T-cell (primary cell): ENCODE data around the gene NGDN. TPM values are rescaled to one million over a fixed set of nuclear protein-coding genes. Genes with fewer than 3 reads are reported as not detected.

Source experiments
- ATAC-seq, 4 experiments: fragments of 200-7000 bp in 3 of 4; fragments of 150-1000 bp in 1 of 4; cut with Tn5 transposase; replicated peaks in 1 of 4; 1 replicate in 3 of 4; 2 replicates in 1 of 4; pipeline ENCODE4 v1.10.0; 2021; ENCODE audit warnings: moderate library complexity in 3 of 4, mild to moderate bottlenecking in 2 of 4, moderate number of reproducible peaks in 1 of 4
- CTCF ChIA-PET, 2 donors: fragments of 300-600 bp; sonication (Branson Sonifier 250); formaldehyde crosslinking; loops; one replicate each; lab custom pipeline; 2022; ENCODE audit warnings: antibody characterized with exemption in 2 of 2; lab: Charles Lee
- POLR2A ChIA-PET, 2 donors: fragments of 300-600 bp; sonication (Branson Sonifier 250); formaldehyde crosslinking; loops; one replicate each; lab custom pipeline; 2022; ENCODE audit warnings: antibody characterized with exemption in 2 of 2; lab: Charles Lee
- DNase-seq, 35 experiments: peaks; one replicate each; pipeline versions ENCODE4 v3.0.0 to v3.0.0-alpha.2; 2013 to 2023
- H3K27ac ChIP-seq: one replicate; pipeline ENCODE4 v1.5.1; 2013; ENCODE audit warnings: low read length
- H3K27me3 ChIP-seq, 2 experiments: replicated peaks in 1 of 2; 1 replicate in 1 of 2; 2 replicates in 1 of 2; pipeline versions ENCODE4 v1.6.1 to v1.7.0; 2013; ENCODE audit warnings: low read length in 1 of 2, mixed read lengths in 1 of 2; ENCODE audit not compliant: control insufficient read depth in 2 of 2, insufficient read depth in 2 of 2; ENCODE audit errors: extremely low read depth in 1 of 2
- H3K36me3 ChIP-seq, 2 donors: 1 replicate in 1 of 2; 2 replicates in 1 of 2; pipeline versions ENCODE4 v1.6.1 to v1.7.0; 2013; ENCODE audit warnings: low read length in 1 of 2; ENCODE audit not compliant: control insufficient read depth in 2 of 2, insufficient read depth in 1 of 2; ENCODE audit errors: extremely low read depth in 1 of 2
- H3K4me1 ChIP-seq, 2 experiments: 1 replicate in 1 of 2; 2 replicates in 1 of 2; pipeline versions ENCODE4 v1.6.1 to v1.7.0; 2013; ENCODE audit warnings: low read length in 2 of 2, mixed read lengths in 1 of 2; ENCODE audit not compliant: insufficient read depth in 2 of 2, control insufficient read depth in 1 of 2; ENCODE audit errors: extremely low read depth in 1 of 2
- H3K4me3 ChIP-seq, 2 donors: 1 replicate in 1 of 2; 2 replicates in 1 of 2; pipeline versions ENCODE4 v1.5.1 to v1.7.0; 2013; ENCODE audit warnings: mild to moderate bottlenecking in 2 of 2, low read length in 1 of 2, moderate library complexity in 1 of 2; ENCODE audit not compliant: control insufficient read depth in 1 of 2; ENCODE audit errors: extremely low read depth in 1 of 2
- H3K9me3 ChIP-seq: 2 replicates; pipeline ENCODE4 v1.7.0; 2013
- H3K27ac Mint-ChIP-seq, 2 donors: one replicate each; pipeline ENCODE4 v1.8.0; 2020 to 2021; ENCODE audit warnings: mild to moderate bottlenecking in 2 of 2, mixed read lengths in 2 of 2
- H3K27me3 Mint-ChIP-seq, 2 donors: one replicate each; pipeline ENCODE4 v1.8.0; 2021 to 2022; ENCODE audit warnings: mixed read lengths in 2 of 2
- H3K36me3 Mint-ChIP-seq: one replicate; pipeline ENCODE4 v1.8.0; 2021; ENCODE audit warnings: mixed read lengths
- H3K4me1 Mint-ChIP-seq, 3 donors: one replicate each; pipeline ENCODE4 v1.8.0; 2020 to 2022; ENCODE audit warnings: mixed read lengths in 3 of 3, mild to moderate bottlenecking in 1 of 3
- H3K4me3 Mint-ChIP-seq, 3 donors: one replicate each; pipeline ENCODE4 v1.8.0; 2020 to 2022; ENCODE audit warnings: mild to moderate bottlenecking in 3 of 3, mixed read lengths in 3 of 3, moderate library complexity in 3 of 3
- H3K9me3 Mint-ChIP-seq, 3 donors: one replicate each; pipeline ENCODE4 v1.8.0; 2020 to 2022; ENCODE audit warnings: mixed read lengths in 3 of 3
- WGBS: methylation state at CpG from one replicate; pipeline ENCODE4 v1.1.5; 2013; ENCODE audit warnings: missing lambda C conversion rate; ENCODE audit not compliant: insufficient coverage; 5-methylcytosine and 5-hydroxymethylcytosine counted together
- total RNA-seq, 35 experiments: library from RNA in 6 of 35; stranded (reverse) in 6 of 35; fragments of 120-200 nt in 1 of 35; gene quantifications; one replicate each; pipeline versions ENCODE4 v1.2.1 to v1.2.4 and lab custom pipeline; 2013 to 2026

The NGDN gene
- total RNA-seq, 5 donors from 2014 or later (not counting 1 experiment from before 2014, with no cell fraction given) = 56.5 to 121 (median 63.7) TPM

DNA sequence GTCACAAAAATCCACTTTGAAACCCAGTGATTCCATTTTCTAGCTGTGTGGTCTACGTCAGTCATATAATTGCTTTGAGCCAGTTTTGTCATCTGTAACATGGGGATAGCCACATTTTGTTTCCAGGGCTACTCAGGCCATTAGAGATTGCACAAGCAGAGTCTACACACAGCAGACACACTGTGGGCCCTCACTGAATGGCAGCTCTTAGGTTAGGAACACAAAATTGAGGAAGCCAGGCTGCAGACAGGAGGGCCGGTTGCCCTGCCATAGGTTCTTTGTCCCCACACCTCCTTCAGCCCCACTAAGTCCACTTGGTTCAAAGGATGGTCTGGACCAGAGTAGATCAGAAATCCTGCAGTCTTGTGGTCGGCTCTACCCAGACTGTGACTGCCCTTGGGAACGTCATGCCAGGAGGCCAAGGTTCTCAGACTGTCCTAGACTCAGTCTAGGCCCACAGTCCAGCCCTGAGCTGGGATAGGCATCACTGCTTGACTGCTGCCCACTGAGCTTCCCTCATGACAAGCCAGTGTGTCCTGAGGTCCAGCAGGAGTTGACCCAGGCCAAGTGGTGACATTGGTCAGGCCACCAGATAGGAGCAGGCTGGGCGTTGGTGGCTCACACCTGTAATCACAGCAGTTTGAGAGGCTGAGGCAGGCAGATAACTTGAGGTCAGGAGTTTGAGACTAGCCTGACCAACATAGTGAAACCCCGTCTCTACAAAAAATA is 30.2 kb upstream of the NGDN start:
- H3K4me3 Mint-ChIP-seq = no peak overlapping the region
- H3K9me3 Mint-ChIP-seq = no peaks in the 10 kb centered on the region
- Histone ChIP-seq H3K4me3 (no peak overlapping the region), H3K9me3 (no peaks in the 10 kb centered on the region), H3K27me3 (peaks cover 0 to 17% of the 10 kb centered on the region in 2 experiments), H3K36me3 (no peaks in the 10 kb centered on the region), H3K27ac (no peak overlapping the region), H3K4me1 (no peaks in the 10 kb centered on the region)
- CTCF ChIA-PET = interaction anchor here in 1 of 2 donors (0.6 kb wide), 1 partner anchor 245 kb away, joined by 4 read pairs; no protein-coding TSS in a partner anchor
- WGBS = 85% methylated on average over 6 of the region's 6 CpGs
- DNase-seq (no peak), ATAC-seq (no peak)
- H3K27me3 Mint-ChIP-seq = peaks cover 15 to 21% of the 10 kb centered on the region in 2 donors
- H3K27ac Mint-ChIP-seq = no peak overlapping the region
- POLR2A ChIA-PET = no interaction called here
- no peaks in the 10 kb centered on the region for H3K4me1 Mint-ChIP-seq
- H3K36me3 Mint-ChIP-seq = no peaks in the 10 kb centered on the region

DNA sequence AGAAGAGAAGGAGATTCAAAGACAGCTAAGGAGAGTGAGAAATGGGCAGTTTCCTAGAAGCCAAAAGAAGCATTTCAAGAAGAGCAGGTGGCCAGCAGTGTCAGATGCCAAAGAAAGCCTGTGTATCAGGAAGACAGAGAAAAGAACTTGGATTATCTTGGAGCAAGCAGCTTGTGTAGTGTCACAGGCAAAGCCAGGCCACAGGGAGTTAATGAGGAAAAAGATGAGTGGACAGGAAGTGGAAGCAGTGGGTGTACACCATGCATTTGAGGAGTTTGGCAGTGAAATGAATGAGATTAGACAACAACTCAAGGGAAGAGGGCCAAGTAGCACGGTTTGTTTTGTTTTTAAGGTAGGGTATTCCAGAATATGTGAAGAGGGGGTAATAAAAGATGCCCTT is 28.4 kb upstream of the NGDN start:
- 83% methylated on average over 1 of the region's 1 CpG for WGBS

DNA sequence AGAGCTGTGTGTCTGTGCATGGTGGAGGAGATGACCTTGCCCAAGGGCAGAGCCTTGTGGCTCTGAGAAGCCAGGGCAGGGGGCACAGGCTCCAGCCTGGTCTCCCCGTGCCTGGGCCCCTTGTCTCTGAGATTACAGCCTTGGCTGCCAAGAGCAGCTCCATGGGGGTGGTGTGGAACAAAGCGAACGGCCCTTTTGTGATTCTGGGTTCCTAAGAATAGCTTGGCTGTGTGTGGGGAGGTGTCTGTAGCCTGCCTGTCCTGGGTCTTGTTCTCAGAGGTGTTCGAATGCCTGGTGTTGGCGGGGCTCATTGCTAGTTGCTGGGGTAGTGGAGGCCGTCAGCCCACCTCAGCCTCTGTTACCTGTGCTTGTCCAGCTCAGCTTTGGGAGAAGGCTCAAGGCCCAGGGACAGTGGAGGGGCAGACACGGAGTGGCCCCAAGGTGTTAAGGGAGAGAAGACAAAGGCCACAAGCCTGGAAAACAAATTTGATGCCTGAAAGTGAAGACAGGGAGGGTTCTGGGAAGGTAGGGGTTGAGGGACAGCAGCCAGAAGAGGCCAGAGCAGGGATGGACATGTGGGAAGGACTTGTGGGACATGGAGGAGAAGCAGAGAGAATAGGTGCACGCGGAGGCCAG is 26.7 kb upstream of the NGDN start:
- no peaks in the 10 kb centered on the region for H3K36me3 ChIP-seq
- H3K4me1 ChIP-seq = no peaks in the 10 kb centered on the region
- H3K4me3 ChIP-seq = no peak overlapping the region
- no peaks in the 10 kb centered on the region for H3K9me3 ChIP-seq
- 77% methylated on average over 9 of the region's 9 CpGs for WGBS
- H3K27ac Mint-ChIP-seq = no peak overlapping the region
- peaks cover 0 to 2% (median 0%) of the 10 kb centered on the region in 3 donors for H3K4me1 Mint-ChIP-seq
- H3K4me3 Mint-ChIP-seq = no peak overlapping the region
- peaks cover 0 to 12% of the 10 kb centered on the region in 2 experiments for H3K27me3 ChIP-seq
- H3K27ac ChIP-seq = no peak overlapping the region
- ATAC-seq (no peak), DNase-seq (no peak)
- ChIA-PET POLR2A (no interaction called here), CTCF (no interaction called here)
- H3K9me3 Mint-ChIP-seq = no peaks in the 10 kb centered on the region
- H3K36me3 Mint-ChIP-seq = no peaks in the 10 kb centered on the region
- H3K27me3 Mint-ChIP-seq = peaks cover 15 to 18% of the 10 kb centered on the region in 2 donors

More for the DNA sequence above, 28.4 kb upstream of the NGDN start:
- Histone ChIP-seq H3K36me3 (no peaks in the 10 kb centered on the region), H3K4me3 (no peak overlapping the region), H3K4me1 (no peaks in the 10 kb centered on the region), H3K27me3 (peaks cover 0 to 14% of the 10 kb centered on the region in 2 experiments), H3K27ac (no peak overlapping the region), H3K9me3 (no peaks in the 10 kb centered on the region)
- Mint-ChIP-seq H3K9me3 (no peaks in the 10 kb centered on the region), H3K4me3 (no peak overlapping the region), H3K27ac (no peak overlapping the region), H3K36me3 (no peaks in the 10 kb centered on the region), H3K4me1 (no peaks in the 10 kb centered on the region), H3K27me3 (peaks cover 15 to 18% of the 10 kb centered on the region in 2 donors)
- CTCF ChIA-PET = interaction anchor here in 1 of 2 donors (0.5 kb wide), 1 partner anchor 184 kb away, joined by 3 read pairs; no protein-coding TSS in a partner anchor
- POLR2A ChIA-PET = interaction anchor here in 1 of 2 donors (0.6 kb wide), 1 partner anchor 62 kb away, joined by 3 read pairs; no protein-coding TSS in a partner anchor
- ATAC-seq (no peak), DNase-seq (no peak)

- H3K4me1 Mint-ChIP-seq = peaks cover 0 to 2% (median 0%) of the 10 kb centered on the region in 3 donors
- H3K27me3 Mint-ChIP-seq = peaks cover 15 to 18% of the 10 kb centered on the region in 2 donors
Observed at GRCh38 chr14:23443411-23443812, 26.1 kb upstream of the NGDN start.

DNA sequence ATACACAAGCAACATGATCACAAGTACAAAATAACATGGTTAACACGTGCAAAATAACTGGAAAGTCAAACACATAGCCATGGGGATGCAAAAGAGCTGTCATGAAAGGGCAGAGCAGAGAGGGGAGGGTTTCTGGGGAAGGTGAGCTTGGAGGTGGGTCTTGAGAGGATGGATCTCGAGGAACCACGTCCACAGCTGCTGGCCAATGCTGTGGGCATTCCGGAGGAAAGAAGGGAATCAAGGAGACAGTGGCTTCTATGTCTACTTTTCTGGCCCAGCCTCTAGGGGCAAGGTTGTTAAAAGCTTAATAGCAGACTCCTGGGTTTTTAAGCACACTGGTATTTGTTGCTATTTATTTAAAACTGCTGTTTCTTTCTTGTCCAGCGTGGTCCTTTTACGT is 25.6 kb upstream of the NGDN start:
- Mint-ChIP-seq H3K4me1 (peaks cover 0 to 2% (median 0%) of the 10 kb centered on the region in 3 donors), H3K27ac (no peak overlapping the region), H3K36me3 (no peaks in the 10 kb centered on the region), H3K9me3 (no peaks in the 10 kb centered on the region), H3K27me3 (peaks cover 15 to 18% of the 10 kb centered on the region in 2 donors), H3K4me3 (no peak overlapping the region)
- POLR2A ChIA-PET = interaction anchor here in 1 of 2 donors (0.6 kb wide), 1 partner anchor 265 kb away, joined by 10 read pairs; no protein-coding TSS in a partner anchor
- DNase-seq (no peak), ATAC-seq (no peak)
- Histone ChIP-seq H3K9me3 (no peaks in the 10 kb centered on the region), H3K36me3 (no peaks in the 10 kb centered on the region), H3K4me3 (no peak overlapping the region), H3K27ac (no peak overlapping the region), H3K27me3 (peaks cover 0 to 12% of the 10 kb centered on the region in 2 experiments), H3K4me1 (no peaks in the 10 kb centered on the region)
- WGBS = 72% methylated on average over 3 of the region's 6 CpGs
- CTCF ChIA-PET = no interaction called here

More at GRCh38 chr14:23443411-23443812, 26.1 kb upstream of the NGDN start:
- H3K27ac ChIP-seq = no peak overlapping the region
- H3K9me3 ChIP-seq = no peaks in the 10 kb centered on the region
- ChIA-PET POLR2A (interaction anchor here in 1 of 2 donors (0.6 kb wide), 1 partner anchor 265 kb away, joined by 10 read pairs; no protein-coding TSS in a partner anchor), CTCF (no interaction called here)
- ATAC-seq = no peak
- H3K4me3 ChIP-seq = no peak overlapping the region
- WGBS = 83% methylated on average over 4 of the region's 11 CpGs
- no peak for DNase-seq
- H3K4me1 ChIP-seq = no peaks in the 10 kb centered on the region
- Mint-ChIP-seq H3K27ac (no peak overlapping the region), H3K9me3 (no peaks in the 10 kb centered on the region), H3K4me3 (no peak overlapping the region), H3K36me3 (no peaks in the 10 kb centered on the region)
- H3K27me3 ChIP-seq = peaks cover 0 to 12% of the 10 kb centered on the region in 2 experiments
- no peaks in the 10 kb centered on the region for H3K36me3 ChIP-seq

DNA sequence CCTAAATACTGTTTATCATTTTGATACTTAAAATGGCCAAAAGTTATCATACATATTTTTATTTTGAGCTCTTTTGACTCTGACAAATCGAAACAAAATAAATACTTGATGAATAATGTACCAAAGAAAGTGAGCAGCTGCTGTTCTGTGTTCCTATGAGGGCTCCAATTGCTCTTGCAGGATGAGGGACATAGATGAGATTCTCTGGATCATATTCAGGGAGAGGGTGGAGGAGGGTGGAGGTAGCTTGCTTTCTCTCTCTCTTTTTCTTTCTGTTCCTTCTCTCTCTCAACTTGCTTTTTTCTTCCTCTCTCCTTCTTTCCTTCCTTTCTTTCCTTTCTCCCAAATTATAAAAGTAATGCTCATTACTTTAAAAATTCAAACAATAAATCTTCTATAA is 25.2 kb upstream of the NGDN start:
- ChIA-PET CTCF (no interaction called here), POLR2A (no interaction called here)
- no peak for DNase-seq
- H3K9me3 ChIP-seq = no peaks in the 10 kb centered on the region
- WGBS = no CpG with 5 or more reads among the region's 1 CpG
- no peaks in the 10 kb centered on the region for H3K9me3 Mint-ChIP-seq
- H3K27ac ChIP-seq = no peak overlapping the region
- H3K4me3 ChIP-seq = no peak overlapping the region
- H3K4me1 ChIP-seq = no peaks in the 10 kb centered on the region
- ATAC-seq = no peak
- H3K36me3 ChIP-seq = no peaks in the 10 kb centered on the region
- peaks cover 0 to 14% of the 10 kb centered on the region in 2 experiments for H3K27me3 ChIP-seq
- peaks cover 0 to 2% (median 0%) of the 10 kb centered on the region in 3 donors for H3K4me1 Mint-ChIP-seq
- no peak overlapping the region for H3K27ac Mint-ChIP-seq
- no peaks in the 10 kb centered on the region for H3K36me3 Mint-ChIP-seq
- H3K4me3 Mint-ChIP-seq = no peak overlapping the region
- H3K27me3 Mint-ChIP-seq = peaks cover 16 to 18% of the 10 kb centered on the region in 2 donors
